Brain pericyte (primary cell): ENCODE results near the gene PAFAH1B2.

ENCODE experiments used
- DNase-seq: peaks from one replicate; pipeline ENCODE4 v3.0.0-alpha.2; 2012; ENCODE audit warnings: low read depth, low spot score

Gene PAFAH1B2

GRCh38 chr11:117187799-117188481, 43.9 kb downstream of the PAFAH1B2 start:
- DNase-seq: no peak

- DNase-seq: no peak
Observed at GRCh38 chr11:117188620-117189081, 44.6 kb downstream of the PAFAH1B2 start.

GRCh38 chr11:117189191-117189940, 45.3 kb downstream of the PAFAH1B2 start:
- DNase-seq: no peak

GRCh38 chr11:117189941-117190544, 46.0 kb downstream of the PAFAH1B2 start:
- no peak for DNase-seq

- DNase-seq: no peak
Observed at GRCh38 chr11:117191680-117192400, 47.8 kb downstream of the PAFAH1B2 start.

GRCh38 chr11:117192401-117192875, 48.4 kb downstream of the PAFAH1B2 start:
- no peak for DNase-seq

- no peak for DNase-seq
Observed at GRCh38 chr11:117193130-117194020, 49.3 kb downstream of the PAFAH1B2 start.

- DNase-seq: no peak
Observed at GRCh38 chr11:117194267-117194666, 50.2 kb downstream of the PAFAH1B2 start.

GRCh38 chr11:117195258-117195657, 51.2 kb downstream of the PAFAH1B2 start:
- no peak for DNase-seq

GRCh38 chr11:117195761-117196160, 51.7 kb downstream of the PAFAH1B2 start:
- no peak for DNase-seq

- no peak for DNase-seq
Observed at GRCh38 chr11:117197006-117197405, 52.9 kb downstream of the PAFAH1B2 start.

GRCh38 chr11:117197516-117198456, 53.7 kb downstream of the PAFAH1B2 start:
- no peak for DNase-seq

GRCh38 chr11:117198613-117199012, 54.5 kb downstream of the PAFAH1B2 start:
- no peak for DNase-seq

GRCh38 chr11:117199053-117199915, 55.2 kb downstream of the PAFAH1B2 start, which contains the start of gene TAGLN:
TSS of gene TAGLN (plus strand) at chr11:117199370. CDS start at chr11:117203014, 3,644 bp downstream.
- DNase-seq: peak; percentile 26

GRCh38 chr11:117199916-117200812, 56.1 kb downstream of the PAFAH1B2 start:
- no peak for DNase-seq

GRCh38 chr11:117200813-117201657, 56.9 kb downstream of the PAFAH1B2 start:
- DNase-seq: no peak
